ENCODE measurements around the gene MINDY4B.

MINDY4B gene

GRCh38 chr3:150876611-150877265, 28.5 kb downstream of the MINDY4B start:
- Histone ChIP-seq H3K36me3 (ENCODE audit: control insufficient read depth, insufficient read depth, low read length) (no peaks in the 10 kb centered on the region), H3K27me3 (replicated peaks; ENCODE audit: control insufficient read depth, insufficient read depth, low read length) (peaks cover 1% of the 10 kb centered on the region), H3K4me3 (replicated peaks; ENCODE audit: low read depth, low read length) (no peak overlapping the region)
- no peak for TF ChIP-seq CTCF (IDR thresholded peaks at IDR 0.05; ENCODE audit: insufficient read depth, low read length, poor library complexity, severe bottlenecking)
- DNase-seq (ENCODE audit: extremely low read depth, insufficient read length): no peak

GRCh38 chr3:150875548-150875947, 29.7 kb downstream of the MINDY4B start:
- Histone ChIP-seq H3K36me3 (ENCODE audit: control insufficient read depth, insufficient read depth, low read length) (no peaks in the 10 kb centered on the region), H3K27me3 (replicated peaks; ENCODE audit: control insufficient read depth, insufficient read depth, low read length) (peaks cover 1% of the 10 kb centered on the region; the same call in 1 of the 2 replicates), H3K4me3 (replicated peaks; ENCODE audit: low read depth, low read length) (no peak overlapping the region)
- DNase-seq (ENCODE audit: extremely low read depth, insufficient read length): no peak
- TF ChIP-seq CTCF (IDR thresholded peaks at IDR 0.05; ENCODE audit: insufficient read depth, low read length, poor library complexity, severe bottlenecking): no peak

GRCh38 chr3:150874666-150875219, 30.5 kb downstream of the MINDY4B start:
- TF ChIP-seq CTCF (IDR thresholded peaks at IDR 0.05; ENCODE audit: insufficient read depth, low read length, poor library complexity, severe bottlenecking): no peak
- Histone ChIP-seq H3K27me3 (replicated peaks; ENCODE audit: control insufficient read depth, insufficient read depth, low read length) (no peaks in the 10 kb centered on the region; the same call in 1 of the 2 replicates), H3K36me3 (ENCODE audit: control insufficient read depth, insufficient read depth, low read length) (no peaks in the 10 kb centered on the region)

GRCh38 chr3:150871192-150871591, 34.0 kb downstream of the MINDY4B start:
- no peak for DNase-seq (ENCODE audit: extremely low read depth, insufficient read length)
- TF ChIP-seq CTCF (IDR thresholded peaks at IDR 0.05; ENCODE audit: insufficient read depth, low read length, poor library complexity, severe bottlenecking): no peak
- H3K27me3 ChIP-seq (replicated peaks; ENCODE audit: control insufficient read depth, insufficient read depth, low read length): no peaks in the 10 kb centered on the region; the same call in 1 of the 2 replicates
- no peak overlapping the region for H3K4me3 ChIP-seq (replicated peaks; ENCODE audit: low read depth, low read length)
- H3K36me3 ChIP-seq (ENCODE audit: control insufficient read depth, insufficient read depth, low read length): no peaks in the 10 kb centered on the region

More at GRCh38 chr3:150874666-150875219, 30.5 kb downstream of the MINDY4B start:
- no peak overlapping the region for H3K4me3 ChIP-seq (replicated peaks; ENCODE audit: low read depth, low read length)
- no peak for DNase-seq (ENCODE audit: extremely low read depth, insufficient read length)

GRCh38 chr3:150870406-150870805, 34.8 kb downstream of the MINDY4B start:
- H3K4me3 ChIP-seq (replicated peaks; ENCODE audit: low read depth, low read length): no peak overlapping the region
- no peak for TF ChIP-seq CTCF (IDR thresholded peaks at IDR 0.05; ENCODE audit: insufficient read depth, low read length, poor library complexity, severe bottlenecking)

More at GRCh38 chr3:150870406-150870805, 34.8 kb downstream of the MINDY4B start:
- H3K36me3 ChIP-seq (ENCODE audit: control insufficient read depth, insufficient read depth, low read length): no peaks in the 10 kb centered on the region
- no peaks in the 10 kb centered on the region; the same call in 1 of the 2 replicates for H3K27me3 ChIP-seq (replicated peaks; ENCODE audit: control insufficient read depth, insufficient read depth, low read length)
- DNase-seq (ENCODE audit: extremely low read depth, insufficient read length): no peak

Data from GM06990 (cell line).